Endodermal cell (in vitro differentiated cells): ENCODE measurements around the gene NDUFB7. TPM values are rescaled to one million over a fixed set of nuclear protein-coding genes. Genes with fewer than 3 reads are reported as not detected.

Experiments
- DNase-seq: peaks from one replicate; pipeline ENCODE4 v3.0.0-alpha.2; 2017
- H3K27ac ChIP-seq: 2 replicates; pipeline ENCODE4 v1.5.1; 2013; ENCODE audit warnings: mild to moderate bottlenecking, low read depth, low read length, moderate library complexity
- H3K27me3 ChIP-seq: 2 replicates; pipeline ENCODE4 v1.6.1; 2013; ENCODE audit warnings: mild to moderate bottlenecking, low read length, moderate library complexity; ENCODE audit not compliant: insufficient read depth, control insufficient read depth, poor library complexity, severe bottlenecking
- H3K36me3 ChIP-seq: 2 replicates; pipeline ENCODE4 v1.7.0; 2013; ENCODE audit warnings: mild to moderate bottlenecking, low read length, moderate library complexity; ENCODE audit not compliant: control insufficient read depth, insufficient read depth
- H3K4me1 ChIP-seq: one replicate; pipeline ENCODE4 v1.7.0; 2013; ENCODE audit warnings: low read length; ENCODE audit not compliant: control insufficient read depth, insufficient read depth
- H3K4me3 ChIP-seq: 2 replicates; pipeline ENCODE4 v1.5.1; 2013; ENCODE audit warnings: mild to moderate bottlenecking, low read length, moderate library complexity
- H3K9ac ChIP-seq: 2 replicates; pipeline ENCODE4 v1.6.1; 2013; ENCODE audit warnings: mild to moderate bottlenecking, low read length, moderate library complexity; ENCODE audit not compliant: poor library complexity, severe bottlenecking; ENCODE audit errors: extremely low read depth
- H3K9me3 ChIP-seq: 2 replicates; pipeline ENCODE4 v1.6.1; 2013; ENCODE audit warnings: mild to moderate bottlenecking, low read length, moderate library complexity; ENCODE audit not compliant: control insufficient read depth
- H3K27ac Mint-ChIP-seq: 2 replicates; pipeline ENCODE4 v1.8.0; 2020; ENCODE audit warnings: mixed read lengths
- H3K27me3 Mint-ChIP-seq: 2 replicates; pipeline ENCODE4 v1.8.0; 2021; ENCODE audit warnings: mild to moderate bottlenecking, mixed read lengths; ENCODE audit not compliant: insufficient read depth
- H3K36me3 Mint-ChIP-seq: 2 replicates; pipeline ENCODE4 v1.8.0; 2020; ENCODE audit warnings: low read depth, mixed read lengths
- H3K4me1 Mint-ChIP-seq: 2 replicates; pipeline ENCODE4 v1.8.0; 2020; ENCODE audit warnings: mixed read lengths
- H3K4me3 Mint-ChIP-seq: 2 replicates; pipeline ENCODE4 v1.8.0; 2020; ENCODE audit warnings: mild to moderate bottlenecking, moderate library complexity, mixed read lengths
- H3K9me3 Mint-ChIP-seq: 2 replicates; pipeline ENCODE4 v1.8.0; 2020; ENCODE audit warnings: mild to moderate bottlenecking, mixed read lengths
- CTCF ChIP-seq: fragments of 200-600 bp; sonication (generic); conservative IDR thresholded peaks from 2 replicates; pipeline ENCODE4 v1.5.0; 2021; ENCODE audit warnings: antibody characterized with exemption, mild to moderate bottlenecking
- WGBS, 2 experiments: methylation state at CpG; one replicate each; pipeline versions ENCODE4 v1.1.5 to v1.1.7; 2013; ENCODE audit warnings: missing lambda C conversion rate in 2 of 2, mixed read lengths in 1 of 2; ENCODE audit not compliant: insufficient coverage in 1 of 2, insufficient read length in 1 of 2; 5-methylcytosine and 5-hydroxymethylcytosine counted together
- total RNA-seq, 2 donors: library from RNA; stranded (reverse); fragmentation: NEBNext Ultra II Directional in 1 of 2; extraction: Animal tissue kit (Norgen Biotek cat#: 25700) in 1 of 2; gene quantifications; 2 replicates in 1 of 2; 3 replicates in 1 of 2; pipeline ENCODE4 v1.2.1, GENCODE V29; 2021

The NDUFB7 gene
- total RNA-seq, 2 donors from 2014 or later: 127 to 141 TPM

- peak overlapping the region; percentile 74 for H3K9ac ChIP-seq
- no peaks in the 10 kb centered on the region for H3K9me3 ChIP-seq
- DNase-seq: no peak
- 65 to 68% methylated on average over 19 to 22 of the region's 22 CpGs for WGBS, 2 experiments
- peaks cover 22% of the 10 kb centered on the region for H3K36me3 Mint-ChIP-seq
- H3K4me1 Mint-ChIP-seq: peaks cover 15% of the 10 kb centered on the region
- no peaks in the 10 kb centered on the region for H3K27me3 ChIP-seq
- H3K27ac ChIP-seq: no peak overlapping the region
- H3K36me3 ChIP-seq: no peaks in the 10 kb centered on the region
- peak overlapping the region; percentile 91 for H3K4me3 ChIP-seq
- peak overlapping the region; percentile 91 for H3K27ac Mint-ChIP-seq
- peak overlapping the region; percentile 92 for H3K4me3 Mint-ChIP-seq
- H3K27me3 Mint-ChIP-seq: no peaks in the 10 kb centered on the region
- no peaks in the 10 kb centered on the region for H3K9me3 Mint-ChIP-seq
- H3K4me1 ChIP-seq: no peaks in the 10 kb centered on the region
- TF ChIP-seq CTCF: no peak
Measured at GRCh38 chr19:14570864-14571527, 870 bp downstream of the NDUFB7 start.

GRCh38 chr19:14567079-14567478 lies 4.8 kb downstream of the NDUFB7 start:
- peaks cover 27% of the 10 kb centered on the region for H3K36me3 Mint-ChIP-seq
- no peaks in the 10 kb centered on the region for H3K9me3 ChIP-seq
- DNase-seq: no peak
- no peak overlapping the region for H3K4me3 ChIP-seq
- H3K9ac ChIP-seq: no peak overlapping the region
- H3K4me3 Mint-ChIP-seq: no peak overlapping the region
- no peaks in the 10 kb centered on the region for H3K27me3 ChIP-seq
- H3K36me3 ChIP-seq: no peaks in the 10 kb centered on the region
- no peak overlapping the region for H3K27ac Mint-ChIP-seq
- H3K4me1 ChIP-seq: no peaks in the 10 kb centered on the region
- 92% methylated on average over 5 to 11 of the region's 11 CpGs for WGBS, 2 experiments
- no peak for TF ChIP-seq CTCF
- no peak overlapping the region for H3K27ac ChIP-seq
- H3K27me3 Mint-ChIP-seq: no peaks in the 10 kb centered on the region
- no peaks in the 10 kb centered on the region for H3K9me3 Mint-ChIP-seq
- H3K4me1 Mint-ChIP-seq: peaks cover 23% of the 10 kb centered on the region

- TF ChIP-seq CTCF: no peak
- Histone ChIP-seq H3K27ac (no peak overlapping the region), H3K4me1 (peaks cover 2% of the 10 kb centered on the region), H3K4me3 (no peak overlapping the region), H3K9me3 (no peaks in the 10 kb centered on the region), H3K36me3 (no peaks in the 10 kb centered on the region), H3K27me3 (no peaks in the 10 kb centered on the region), H3K9ac (no peak overlapping the region)
- no peak overlapping the region for H3K27ac Mint-ChIP-seq
- 92 to 93% methylated on average over 5 to 18 of the region's 18 CpGs for WGBS, 2 experiments
- no peaks in the 10 kb centered on the region for H3K9me3 Mint-ChIP-seq
- no peak for DNase-seq
- peaks cover 27% of the 10 kb centered on the region for H3K4me1 Mint-ChIP-seq
- H3K36me3 Mint-ChIP-seq: peaks cover 27% of the 10 kb centered on the region
- no peaks in the 10 kb centered on the region for H3K27me3 Mint-ChIP-seq
- no peak overlapping the region for H3K4me3 Mint-ChIP-seq
Measured at GRCh38 chr19:14566712-14567077, 5.2 kb downstream of the NDUFB7 start.
